Stimulated activated CD8-positive, alpha-beta memory T cell treated with anti-CD3 and anti-CD28 coated beads, Interleukin-15, amount 100 ng/mL, for 48 hours (primary cell): Measurements from ENCODE around the gene PLGRKT.
"Not testable (repeated sequence)": the region's sequence is repeated elsewhere in the genome, so short reads cannot be mapped to it uniquely, and the experiment has no call there.

Source experiments
- DNase-seq, 2 donors: peaks; one replicate each; pipeline ENCODE4 v3.0.0-alpha.2; 2020; ENCODE audit warnings: low read depth in 2 of 2

The PLGRKT gene

DNA sequence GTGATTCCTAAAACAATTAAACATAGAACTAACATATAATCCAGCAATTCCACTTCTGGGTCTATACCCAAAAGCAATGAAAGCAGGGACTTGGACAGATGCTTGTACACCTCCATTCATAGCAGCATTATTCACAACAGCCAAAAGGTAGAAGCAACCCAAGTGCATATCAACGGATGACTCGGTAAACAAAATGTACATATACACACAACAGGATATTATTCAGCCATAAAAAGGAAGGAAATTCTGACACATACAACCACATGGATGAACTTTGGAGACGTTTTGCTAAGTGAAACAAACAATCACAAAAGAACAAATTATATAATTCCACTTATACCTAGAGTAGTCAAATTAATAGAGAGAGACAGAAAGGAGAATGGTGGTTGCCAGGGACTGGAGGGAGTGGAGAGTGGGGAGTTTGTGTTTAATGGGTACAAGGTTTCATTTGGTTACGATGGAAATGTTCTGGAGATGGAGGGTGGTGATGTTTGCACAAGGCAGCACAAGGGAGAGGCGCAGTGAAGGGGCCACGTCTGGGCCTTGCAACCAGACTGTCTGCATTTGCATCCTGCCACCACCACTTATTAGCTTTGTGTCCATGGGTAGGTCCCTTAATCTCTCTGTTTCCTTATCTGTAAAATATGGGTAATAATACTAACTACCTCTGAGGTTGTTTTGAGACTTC lies 61.8 kb downstream of the PLGRKT start:
- no peak for DNase-seq

DNA sequence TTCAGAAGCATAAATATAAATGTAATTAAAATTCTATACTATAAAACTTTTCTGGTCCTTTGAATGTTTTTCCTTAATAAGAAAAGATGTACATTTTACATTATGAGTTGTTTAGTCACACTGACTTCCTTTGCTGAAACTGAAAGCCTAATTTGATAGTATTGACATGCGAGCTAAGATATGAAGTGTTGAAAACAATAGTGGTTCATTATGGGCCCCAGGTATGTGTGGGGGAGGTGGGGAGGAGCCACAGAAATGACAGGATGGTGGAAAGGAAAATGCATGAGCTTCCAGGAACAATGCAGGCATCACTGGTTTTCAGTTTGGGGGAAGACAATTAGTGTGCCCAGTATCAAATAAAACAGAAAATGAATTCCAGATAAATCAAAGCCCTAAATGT lies 62.6 kb downstream of the PLGRKT start:
- DNase-seq = peak in 1 of 2 donors; percentile 15

DNA sequence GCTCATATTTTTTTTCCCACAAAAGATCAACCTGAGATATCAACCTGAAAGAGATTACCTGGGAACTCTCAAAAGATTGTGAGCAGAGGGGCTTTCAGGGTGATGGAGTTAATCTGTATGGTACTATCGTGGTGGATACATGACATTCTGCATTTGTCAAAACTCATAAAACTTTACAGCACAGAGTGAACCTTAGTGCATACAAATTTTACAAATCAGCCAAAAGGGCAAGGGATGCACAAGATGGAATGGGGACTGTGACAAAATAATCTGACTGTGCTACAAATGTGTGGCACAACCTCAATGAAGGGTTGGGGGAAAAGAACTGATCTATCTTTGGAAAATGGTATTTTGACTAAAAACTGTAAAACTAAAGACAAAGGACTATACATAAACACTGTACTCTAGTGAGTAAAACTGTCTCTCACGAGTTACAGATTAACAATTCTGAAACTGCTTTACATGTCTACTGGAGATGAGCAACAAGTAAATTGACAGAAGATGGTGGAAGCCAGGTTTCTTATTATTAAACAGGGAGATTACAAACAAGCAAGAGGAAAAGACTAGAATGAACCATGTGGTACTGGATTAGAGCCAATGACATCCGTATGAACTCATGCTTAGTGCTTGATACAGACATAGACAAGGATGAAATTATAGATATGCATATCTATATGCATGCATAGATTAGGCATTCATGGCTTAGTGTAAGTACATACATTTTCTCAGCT lies 73.3 kb downstream of the PLGRKT start:
- no peak for DNase-seq

DNA sequence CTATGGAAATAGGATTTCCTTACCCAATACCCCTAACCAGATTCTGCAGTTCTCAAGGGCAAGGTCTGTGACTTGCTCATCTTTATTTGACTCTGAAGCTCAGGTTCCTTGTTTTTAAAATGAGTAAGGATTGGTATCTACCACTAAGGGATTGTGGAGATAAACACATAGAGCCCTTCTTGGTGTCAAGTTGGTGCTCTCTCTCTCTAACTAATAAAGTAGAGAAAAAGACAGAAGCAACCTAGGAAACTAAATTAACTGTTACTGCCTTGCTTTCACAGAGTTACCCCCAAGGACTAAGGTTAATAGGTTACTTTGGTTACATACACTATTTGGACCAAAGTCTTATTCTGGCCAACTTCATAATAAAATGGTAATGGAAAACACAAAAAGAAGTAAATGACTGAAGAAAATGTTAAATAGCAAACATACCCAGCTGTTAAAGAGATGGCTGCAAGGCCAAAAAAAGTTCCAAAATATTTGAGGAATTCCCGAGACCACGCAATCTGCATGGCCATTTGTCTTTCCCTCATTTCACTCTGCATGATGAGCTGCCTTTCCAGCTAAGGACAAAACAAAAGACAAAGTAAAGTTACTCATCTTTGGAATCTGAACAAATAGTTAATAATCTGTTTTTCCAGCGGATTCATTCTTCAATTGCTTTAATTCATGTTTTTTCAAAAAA lies 76.3 kb downstream of the PLGRKT start:
- DNase-seq = no peak

DNA sequence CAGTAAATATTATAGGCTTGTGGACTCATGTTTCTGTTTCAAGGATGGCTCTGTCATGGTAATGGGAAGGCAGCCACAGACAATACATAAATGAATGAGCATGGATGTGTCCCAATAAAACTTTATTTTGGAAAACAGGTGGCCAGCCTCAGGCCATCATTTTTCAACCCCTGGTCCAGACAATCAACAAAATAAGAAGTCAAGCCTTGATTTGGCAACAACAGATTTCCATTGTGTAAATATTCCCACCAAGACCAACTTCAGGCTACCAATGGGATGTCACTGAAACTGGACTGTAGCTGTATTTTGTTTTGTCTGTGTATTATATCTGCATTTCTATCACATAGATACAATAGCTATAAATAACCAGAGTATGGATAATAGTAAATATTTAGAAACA lies 77.4 kb downstream of the PLGRKT start:
- no peak for DNase-seq

DNA sequence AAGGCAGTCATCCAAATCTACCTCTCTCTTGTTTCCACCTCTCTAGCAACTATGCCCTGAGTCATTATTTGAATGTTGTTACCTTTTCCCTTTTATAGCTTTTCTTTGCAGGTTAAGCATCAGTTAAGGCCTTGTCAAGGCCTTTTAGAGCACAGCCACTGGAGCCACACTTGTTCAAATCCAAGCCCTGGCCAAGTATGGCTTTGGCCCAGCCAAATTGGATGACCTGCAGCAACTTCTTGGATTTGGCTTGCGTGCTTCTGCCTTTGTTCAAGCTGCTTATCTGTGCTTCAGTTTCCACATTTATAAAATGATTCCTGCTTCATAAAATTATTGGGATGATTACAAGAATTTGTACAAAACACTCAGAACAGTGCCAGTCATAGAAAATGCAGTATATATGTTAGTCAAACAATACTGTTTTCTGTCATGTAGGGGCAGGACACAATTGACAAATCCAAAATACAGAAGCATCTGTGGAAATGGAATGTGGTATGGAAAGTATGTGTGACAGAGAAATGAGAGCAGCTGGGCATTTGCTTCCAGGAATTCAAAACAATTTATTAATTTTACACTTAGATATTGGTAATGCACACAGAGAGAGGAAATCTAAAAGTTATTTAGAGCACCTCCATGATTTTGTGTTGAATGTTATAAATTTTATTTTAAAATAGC lies 80.2 kb downstream of the PLGRKT start:
- no peak for DNase-seq

DNA sequence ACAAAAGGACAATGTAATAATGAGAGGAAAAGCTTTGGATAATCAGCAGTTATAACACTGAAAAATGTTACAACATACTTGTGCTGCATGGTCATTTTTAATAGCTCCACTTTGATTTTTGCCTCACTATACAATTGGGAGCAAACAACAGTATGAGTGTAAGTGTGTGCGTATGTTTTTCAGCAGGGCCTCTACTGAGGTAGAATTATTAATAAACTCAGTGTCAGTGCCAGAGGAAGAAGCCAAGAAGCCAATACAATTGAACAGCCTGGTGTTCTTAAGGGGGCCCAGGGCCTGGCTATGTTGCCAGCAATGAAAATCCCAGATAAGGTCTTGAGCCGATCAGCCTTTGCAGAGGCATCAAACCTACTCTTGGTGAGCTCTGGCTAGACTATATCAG lies 81.9 kb downstream of the PLGRKT start:
- no peak for DNase-seq

DNA sequence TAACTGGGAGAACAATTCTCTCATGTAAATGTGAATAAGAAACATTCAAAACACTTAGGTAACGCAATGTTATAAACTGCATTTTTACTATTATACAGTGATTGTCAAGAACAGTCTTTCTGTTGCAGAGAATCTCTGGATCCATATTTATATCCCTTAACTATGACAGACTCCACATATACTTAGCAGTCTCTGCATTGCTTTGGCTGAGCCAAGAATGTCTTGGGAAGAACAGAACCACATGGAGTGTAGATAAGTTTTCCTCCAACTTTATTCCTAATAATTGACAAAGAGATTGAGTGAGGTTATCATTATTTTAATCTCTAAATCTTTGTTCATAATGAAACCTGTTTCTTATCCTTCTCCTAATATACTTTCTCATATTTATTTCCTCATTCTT lies 82.5 kb downstream of the PLGRKT start:
- DNase-seq = no peak

DNA sequence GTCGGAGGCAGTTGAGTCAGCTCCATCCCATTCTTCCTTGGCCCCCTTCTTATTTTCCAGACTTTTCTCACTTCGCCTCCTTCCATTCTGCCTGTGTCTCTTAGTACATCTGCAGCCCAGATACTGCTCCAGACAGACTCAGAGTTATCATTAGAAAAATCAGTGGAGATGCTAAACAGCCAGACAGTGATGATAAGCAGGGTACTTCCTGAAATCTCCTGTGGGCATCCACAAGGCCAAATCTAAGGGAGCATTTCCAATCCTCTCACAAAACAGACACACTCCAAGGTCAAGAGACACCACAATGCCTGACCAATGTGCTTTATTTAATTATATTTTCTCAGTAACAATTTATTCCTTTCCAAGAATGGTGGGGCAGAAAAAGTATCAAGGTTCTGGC lies 83.5 kb downstream of the PLGRKT start:
- DNase-seq = no peak

DNA sequence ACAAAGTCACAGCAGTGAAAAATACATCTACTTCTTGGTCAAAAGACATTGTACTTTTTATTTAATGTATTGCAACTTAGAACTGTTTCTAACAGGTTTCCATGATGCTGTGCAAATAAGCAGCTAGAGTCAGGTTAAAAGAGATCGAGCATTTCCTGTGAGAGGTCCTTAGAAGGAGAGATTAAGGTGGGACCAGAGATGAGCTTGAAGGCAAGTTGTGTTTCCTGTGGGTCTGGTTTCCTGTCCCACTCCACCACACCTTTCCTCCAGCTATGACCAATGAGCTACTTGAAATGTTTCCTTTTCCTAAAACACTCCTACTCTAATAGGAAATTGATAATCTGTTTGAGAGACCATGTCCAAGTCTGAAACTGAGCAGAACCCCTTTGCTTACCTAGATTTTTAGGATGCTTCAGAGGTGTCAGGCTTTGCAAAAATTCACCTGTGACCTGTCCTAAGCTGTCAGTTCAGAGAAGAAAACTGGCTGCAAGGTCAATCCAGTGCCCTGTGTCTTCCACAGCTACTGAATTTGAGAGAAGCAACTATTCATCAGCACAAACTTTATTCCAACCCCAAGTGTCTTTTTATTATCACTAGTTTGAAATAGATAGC lies 85.0 kb downstream of the PLGRKT start:
- DNase-seq = no peak

DNA sequence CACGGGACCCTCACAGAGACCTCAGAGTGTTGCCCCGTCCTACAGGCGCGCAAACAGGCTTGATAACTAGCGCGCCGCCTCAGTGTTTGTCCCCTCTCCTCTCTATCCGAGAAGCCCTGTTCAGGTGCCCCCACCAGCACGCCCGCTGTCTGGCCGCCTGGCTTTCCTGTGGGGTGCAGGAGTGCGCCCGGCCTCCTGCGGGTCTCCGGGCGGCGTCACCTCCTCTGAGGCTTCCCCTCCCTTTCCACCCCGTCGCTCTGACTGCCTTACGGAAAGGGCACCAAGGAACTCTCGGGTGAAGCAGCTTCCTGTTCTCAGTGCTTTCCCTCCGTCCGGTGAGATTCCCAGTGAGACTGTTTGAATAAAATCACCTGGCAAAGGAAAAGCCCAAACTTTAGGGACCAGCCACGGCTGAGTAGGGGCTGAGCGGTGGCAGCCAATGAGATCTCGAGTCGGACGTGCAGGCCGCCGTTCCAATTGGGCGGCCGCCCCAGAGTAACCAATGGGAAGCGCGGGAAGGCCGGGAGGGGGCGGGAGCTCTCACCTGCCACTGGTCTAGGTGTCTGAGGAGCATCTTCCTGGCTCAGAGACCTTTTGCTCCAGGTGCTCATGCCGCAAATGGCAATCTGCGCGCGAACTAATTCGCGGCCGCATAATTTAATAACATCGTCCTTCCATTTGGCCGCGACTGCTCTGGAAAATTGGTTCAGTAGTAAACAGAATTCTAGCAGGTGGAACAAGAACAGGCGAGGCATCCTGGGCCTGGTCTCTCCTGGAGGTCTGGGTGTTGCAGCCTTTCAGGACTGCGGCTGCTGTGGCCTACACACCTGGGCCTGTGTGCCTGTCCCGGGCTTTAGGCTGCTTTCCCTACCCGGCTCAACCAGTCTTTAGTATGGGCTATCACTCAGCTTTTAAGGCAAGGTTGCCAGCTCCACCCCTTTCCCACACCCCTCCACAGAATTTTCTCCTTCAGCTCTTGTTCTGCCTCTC lies 98.4 kb downstream of the PLGRKT start, which contains the start of gene RLN1:
Gene RLN1 (minus strand): TSS at position 885 of the 990 bp plus-strand sequence. CDS start 130 bp downstream, at position 755.
- DNase-seq = not testable (repeated sequence)

DNA sequence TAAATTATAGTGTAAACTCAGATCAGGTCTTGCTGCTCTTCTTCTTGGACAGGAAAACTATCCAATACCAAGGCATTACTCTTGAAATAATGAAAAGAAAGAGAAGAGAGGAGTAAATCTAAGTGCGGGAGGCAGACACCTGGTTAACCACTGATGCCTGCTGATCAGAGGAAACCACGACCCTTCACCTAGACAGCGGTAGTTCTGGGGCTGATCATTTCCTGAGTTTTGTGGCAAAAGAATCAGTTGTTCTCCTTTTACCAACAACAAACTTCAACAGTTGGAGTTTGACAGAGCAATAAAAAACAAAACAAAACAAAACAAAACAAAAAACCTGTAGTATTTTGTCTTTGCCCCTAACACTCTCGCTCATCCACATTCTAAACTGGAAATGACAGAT lies 101.0 kb downstream of the PLGRKT start:
- DNase-seq = no peak

DNA sequence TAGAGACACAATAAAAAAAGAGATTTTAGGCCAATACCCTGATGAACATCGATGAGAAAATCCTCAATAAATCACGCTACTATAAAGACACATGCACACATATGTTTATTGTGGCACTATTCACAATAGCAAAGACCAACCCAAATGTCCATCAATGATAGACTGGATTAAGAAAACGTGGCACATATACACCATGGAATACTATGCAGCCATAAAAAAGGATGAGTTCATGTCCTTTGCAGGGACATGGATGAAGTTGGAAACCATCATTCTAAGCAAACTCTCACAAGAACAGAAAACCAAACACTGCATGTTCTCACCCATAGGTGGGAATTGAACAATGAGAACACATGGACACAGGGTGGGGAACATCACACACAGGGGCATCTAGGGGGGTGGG lies 106.4 kb downstream of the PLGRKT start:
- DNase-seq = not testable (repeated sequence)

DNA sequence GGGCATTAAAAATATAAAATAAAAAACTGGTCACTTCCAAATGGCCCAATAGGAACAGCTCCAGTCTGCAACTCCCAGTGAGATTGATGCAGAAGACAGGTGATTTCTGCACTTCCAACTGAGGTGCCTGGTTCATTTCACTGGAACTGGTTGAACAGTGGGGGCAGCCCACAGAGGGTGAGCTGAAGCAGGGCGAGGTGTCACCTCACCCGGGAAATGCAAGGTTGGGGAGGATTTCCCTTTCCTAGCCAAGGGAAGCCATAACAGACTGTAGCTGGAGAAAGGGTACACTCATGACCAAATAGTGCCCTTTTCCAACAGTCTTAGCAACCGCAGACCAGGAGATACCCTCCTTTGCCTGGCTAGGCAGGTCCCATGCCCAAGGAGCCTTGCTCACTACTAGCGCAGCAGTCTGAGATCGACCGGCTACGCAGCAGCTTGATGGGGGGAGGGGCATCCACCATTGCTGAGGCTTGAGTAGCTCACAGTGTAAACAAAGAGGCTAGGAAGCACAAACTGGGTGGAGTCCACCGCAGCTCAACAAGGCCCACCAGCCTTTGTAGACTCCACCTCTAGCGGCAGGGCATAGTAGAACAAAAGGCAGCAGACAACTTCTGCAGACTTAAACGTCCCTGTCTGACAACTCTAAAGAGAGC lies 110.7 kb downstream of the PLGRKT start:
- DNase-seq = no peak

DNA sequence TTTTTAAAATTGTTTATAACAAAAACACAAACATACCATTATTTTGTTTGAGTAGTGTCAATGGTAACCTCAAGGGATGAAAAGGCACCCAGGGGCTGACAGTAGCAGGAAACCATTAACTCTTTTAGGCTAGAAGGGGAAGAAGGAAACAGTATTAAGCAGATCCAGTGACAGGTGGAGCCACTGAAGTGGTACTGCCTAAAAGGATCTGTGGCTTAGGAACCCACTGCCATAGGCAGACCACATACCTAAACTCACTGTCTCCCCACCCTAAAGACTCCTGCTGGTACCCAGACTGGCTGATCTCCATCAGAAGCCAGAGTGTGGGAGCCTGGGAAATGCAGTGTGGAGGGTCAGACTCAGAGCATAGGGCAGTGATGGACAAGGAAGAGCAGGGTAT lies 111.5 kb downstream of the PLGRKT start:
- no peak for DNase-seq

DNA sequence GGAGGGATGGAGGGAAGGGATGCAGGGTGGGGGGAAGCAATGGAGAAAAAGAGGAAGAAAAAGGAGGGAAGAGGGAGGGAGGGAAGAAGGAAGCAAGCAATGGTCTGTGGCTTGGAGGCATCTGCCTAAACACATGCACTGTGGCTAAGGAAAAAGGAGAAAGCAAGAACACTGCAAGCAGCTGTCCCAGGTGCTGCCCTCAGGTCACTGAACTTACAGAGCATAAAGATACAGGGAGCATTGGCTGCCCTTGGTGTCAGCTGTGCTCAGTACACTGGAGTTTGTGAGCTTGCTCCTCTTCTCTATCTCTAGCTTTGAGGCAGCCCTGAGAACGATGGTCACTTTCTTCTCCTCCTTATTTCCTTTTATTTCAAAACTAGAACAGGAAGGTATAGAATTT lies 116.1 kb downstream of the PLGRKT start:
- not testable (repeated sequence) for DNase-seq

DNA sequence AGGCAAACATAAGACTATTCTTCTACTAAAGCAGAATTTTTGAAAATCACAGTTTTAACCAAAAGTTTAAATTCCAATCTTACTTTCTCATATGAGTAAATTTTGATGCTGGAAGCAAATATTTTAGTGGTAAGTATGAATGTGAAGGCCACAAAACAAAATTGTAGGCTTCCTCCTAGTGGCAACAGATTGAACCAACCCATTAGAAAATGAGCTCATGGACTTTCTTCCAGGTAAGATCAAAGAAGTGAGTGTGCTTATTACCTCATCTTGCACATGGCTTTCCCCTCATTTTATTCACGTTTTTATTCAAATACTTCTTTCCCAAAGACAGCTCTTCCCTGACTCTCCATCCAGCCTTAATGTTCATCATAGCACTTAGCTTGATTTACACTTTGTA lies 116.7 kb downstream of the PLGRKT start:
- DNase-seq = no peak

DNA sequence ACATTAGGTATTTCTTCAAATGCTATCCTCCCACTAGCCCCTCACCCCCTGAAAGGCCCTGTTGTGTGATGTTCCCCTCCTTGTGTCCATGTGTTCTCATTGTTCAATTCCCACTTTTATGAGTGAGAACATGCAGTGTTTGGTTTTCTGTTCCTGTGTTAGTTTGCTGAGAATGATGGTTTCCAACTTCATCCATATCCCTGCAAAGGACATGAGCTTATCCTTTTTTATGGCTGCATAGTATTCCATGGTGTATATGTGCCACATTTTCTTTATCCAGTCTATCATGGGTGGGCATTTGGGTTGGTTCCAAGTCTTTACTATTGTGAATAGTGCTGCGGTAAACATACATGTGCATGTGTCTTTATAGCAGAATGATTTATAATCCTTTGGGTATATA lies 121.3 kb downstream of the PLGRKT start:
- not testable (repeated sequence) for DNase-seq

DNA sequence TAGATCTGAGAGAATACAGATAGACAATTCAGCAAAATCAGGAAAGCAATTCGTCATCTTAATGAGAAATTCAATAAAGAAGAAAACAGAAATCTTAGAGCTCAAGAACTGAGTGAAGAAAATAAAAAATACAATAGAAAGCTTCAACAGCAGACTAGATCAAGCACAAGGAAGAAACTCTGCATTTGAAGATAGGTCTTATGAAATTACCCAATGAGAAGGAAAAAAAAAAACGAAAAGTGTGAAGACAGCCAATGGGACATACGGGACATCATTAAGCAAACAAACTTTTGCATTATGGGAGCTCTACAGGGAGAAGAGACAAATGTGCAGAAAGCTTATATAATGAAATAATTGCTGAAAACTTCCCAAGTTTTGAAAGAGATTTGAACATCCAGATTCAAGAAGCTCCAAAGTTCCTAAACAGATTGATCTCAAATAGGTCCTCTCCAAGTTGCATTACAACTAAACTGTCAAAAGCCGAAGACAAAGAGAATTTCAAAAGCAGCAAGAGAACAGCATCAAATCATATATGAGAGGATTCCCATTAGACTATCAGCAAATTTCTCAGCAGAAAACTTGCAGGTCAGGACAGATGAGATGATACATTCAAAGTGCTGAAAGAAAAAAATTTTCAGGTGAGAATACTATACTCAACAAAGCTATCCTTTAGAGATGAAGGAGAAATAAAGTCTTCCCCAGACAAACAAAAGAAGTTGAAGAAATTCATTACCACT lies 122.4 kb downstream of the PLGRKT start:
- DNase-seq = no peak
